Osteocyte (in vitro differentiated cells): Measurements from ENCODE around the gene OR6M1. TPM values are rescaled to one million over a fixed set of nuclear protein-coding genes. Genes with fewer than 3 reads are reported as not detected.

Source experiments
- DNase-seq: peaks from one replicate; pipeline ENCODE4 v3.0.0; 2021; ENCODE audit warnings: mixed read lengths; ENCODE audit not compliant: unreplicated experiment; ENCODE audit errors: extremely low spot score
- H3K27ac Mint-ChIP-seq: one replicate; pipeline ENCODE4 v1.8.0; 2021; ENCODE audit warnings: mild to moderate bottlenecking, mixed read lengths; ENCODE audit not compliant: unreplicated experiment
- H3K27me3 Mint-ChIP-seq: one replicate; pipeline ENCODE4 v1.8.0; 2021; ENCODE audit warnings: mixed read lengths; ENCODE audit not compliant: unreplicated experiment
- H3K36me3 Mint-ChIP-seq: one replicate; pipeline ENCODE4 v1.8.0; 2021; ENCODE audit warnings: mixed read lengths; ENCODE audit not compliant: unreplicated experiment
- H3K4me1 Mint-ChIP-seq: one replicate; pipeline ENCODE4 v1.8.0; 2021; ENCODE audit warnings: mixed read lengths; ENCODE audit not compliant: unreplicated experiment
- H3K4me3 Mint-ChIP-seq: one replicate; pipeline ENCODE4 v1.8.0; 2021; ENCODE audit warnings: mild to moderate bottlenecking, moderate library complexity, mixed read lengths; ENCODE audit not compliant: unreplicated experiment
- H3K9me3 Mint-ChIP-seq: one replicate; pipeline ENCODE4 v1.8.0; 2021; ENCODE audit warnings: mixed read lengths; ENCODE audit not compliant: unreplicated experiment
- CTCF ChIP-seq: fragments of 200-600 bp; sonication (generic); IDR thresholded peaks from 2 replicates; pipeline ENCODE4 v1.5.0; 2021; ENCODE audit warnings: antibody characterized with exemption, mild to moderate bottlenecking, moderate library complexity
- total RNA-seq: library from RNA; stranded (reverse); gene quantifications from 2 replicates; pipeline ENCODE4 v1.2.1, GENCODE V29; 2021

The OR6M1 gene
- total RNA-seq, 1 donor from 2014 or later, result not detected

DNA sequence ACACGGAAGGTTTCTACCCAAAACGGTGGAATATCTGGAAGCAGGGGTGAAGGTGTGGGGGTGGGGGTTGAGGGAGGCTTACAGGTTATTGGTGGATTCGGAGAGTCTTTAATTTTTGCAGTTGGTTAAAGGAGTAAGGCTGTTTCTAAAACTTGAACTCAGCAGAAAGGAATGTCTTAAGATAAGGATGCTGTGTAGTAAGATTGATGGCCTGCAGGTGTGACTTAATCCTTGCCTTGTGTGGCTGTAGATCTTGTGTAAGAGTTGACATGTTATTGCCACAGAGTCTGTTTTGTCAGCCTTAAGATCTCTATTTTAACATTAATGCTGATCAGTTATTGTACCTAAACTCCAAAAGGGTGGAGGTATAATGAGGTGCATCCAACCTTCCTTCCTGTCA lies 16.4 kb upstream of the OR6M1 start:
- no peak overlapping the region for H3K27ac Mint-ChIP-seq
- no peak for DNase-seq
- no peak for TF ChIP-seq CTCF

DNA sequence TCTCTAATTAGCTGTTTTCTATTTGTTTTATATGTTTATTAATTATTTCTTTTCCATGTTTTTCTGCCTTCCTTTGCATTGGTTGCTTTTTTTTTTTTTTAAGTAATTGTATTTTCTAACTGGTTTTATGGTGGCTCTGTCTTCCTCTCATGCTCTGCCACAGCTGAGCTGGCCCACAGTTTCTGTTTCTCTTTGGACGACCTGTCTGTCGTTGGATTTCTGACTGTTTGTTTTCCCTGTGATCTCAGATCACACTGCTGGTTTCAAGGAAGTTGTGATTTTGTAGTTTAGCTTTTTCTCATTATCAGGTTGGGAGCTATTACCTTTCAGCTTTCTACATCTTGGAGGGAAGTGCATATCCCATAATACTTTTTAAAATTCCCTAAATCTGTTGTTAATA lies 15.9 kb upstream of the OR6M1 start:
- Mint-ChIP-seq H3K4me1 (no peaks in the 10 kb centered on the region), H3K9me3 (no peaks in the 10 kb centered on the region), H3K36me3 (no peaks in the 10 kb centered on the region), H3K27ac (no peak overlapping the region), H3K27me3 (no peaks in the 10 kb centered on the region), H3K4me3 (no peak overlapping the region)
- DNase-seq, result no peak
- no peak for TF ChIP-seq CTCF

More for the DNA sequence above, 16.4 kb upstream of the OR6M1 start:
- Mint-ChIP-seq H3K4me3 (no peak overlapping the region), H3K27me3 (no peaks in the 10 kb centered on the region), H3K4me1 (no peaks in the 10 kb centered on the region), H3K36me3 (no peaks in the 10 kb centered on the region), H3K9me3 (no peaks in the 10 kb centered on the region)

GRCh38 chr11:123815122-123815521 lies 9.0 kb upstream of the OR6M1 start:
- H3K36me3 Mint-ChIP-seq, result no peaks in the 10 kb centered on the region
- H3K27ac Mint-ChIP-seq, result no peak overlapping the region

DNA sequence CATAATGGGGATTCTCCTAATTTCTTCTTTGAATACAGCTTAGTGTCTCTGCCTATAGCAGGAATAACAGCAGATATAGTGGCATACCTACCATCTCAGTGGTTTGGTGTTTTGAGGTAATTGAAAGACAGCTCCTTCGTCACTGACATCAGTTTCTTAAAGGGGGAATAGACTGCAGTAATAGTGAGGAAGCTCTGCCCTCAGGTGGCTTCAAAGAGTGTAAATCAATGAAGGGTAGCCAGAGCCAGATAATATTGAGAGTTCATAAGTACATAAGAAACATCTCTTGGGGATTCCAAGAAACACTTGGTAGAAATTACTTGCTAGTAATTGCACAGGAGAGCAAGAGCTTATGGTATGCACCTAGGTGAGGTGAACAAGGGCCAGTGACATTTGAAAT lies 4.4 kb downstream of the OR6M1 start:
- H3K4me3 Mint-ChIP-seq, result no peak overlapping the region
- no peaks in the 10 kb centered on the region for H3K27me3 Mint-ChIP-seq
- H3K9me3 Mint-ChIP-seq, result no peaks in the 10 kb centered on the region
- no peak for TF ChIP-seq CTCF
- no peak for DNase-seq
- no peaks in the 10 kb centered on the region for H3K4me1 Mint-ChIP-seq
- no peaks in the 10 kb centered on the region for H3K36me3 Mint-ChIP-seq
- no peak overlapping the region for H3K27ac Mint-ChIP-seq

More at GRCh38 chr11:123815122-123815521, 9.0 kb upstream of the OR6M1 start:
- H3K27me3 Mint-ChIP-seq, result no peaks in the 10 kb centered on the region
- H3K4me3 Mint-ChIP-seq, result no peak overlapping the region
- no peaks in the 10 kb centered on the region for H3K4me1 Mint-ChIP-seq
- no peak for TF ChIP-seq CTCF
- no peak for DNase-seq
- H3K9me3 Mint-ChIP-seq, result no peaks in the 10 kb centered on the region

DNA sequence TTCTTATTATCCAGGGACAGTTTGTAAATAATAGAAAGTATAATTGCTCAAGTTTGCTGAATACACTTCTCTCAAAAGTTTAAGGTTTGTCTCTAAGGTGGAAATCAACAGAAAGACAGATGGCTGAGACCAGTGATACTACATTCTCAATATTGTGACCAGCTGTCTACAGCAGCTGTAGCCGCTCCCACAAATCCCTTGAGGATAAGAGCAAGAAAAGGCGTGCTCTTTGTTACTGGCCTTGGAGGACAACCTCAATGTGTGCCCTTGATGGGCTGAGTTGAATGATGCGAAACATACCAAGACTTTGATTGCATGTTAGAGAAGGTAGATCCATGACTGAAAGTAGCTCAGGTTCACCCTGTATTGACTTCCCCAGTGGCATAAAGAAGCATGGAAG lies 6.1 kb downstream of the OR6M1 start:
- DNase-seq, result no peak
- no peak overlapping the region for H3K4me3 Mint-ChIP-seq
- H3K36me3 Mint-ChIP-seq, result no peaks in the 10 kb centered on the region
- no peaks in the 10 kb centered on the region for H3K4me1 Mint-ChIP-seq
- H3K27me3 Mint-ChIP-seq, result no peaks in the 10 kb centered on the region
- H3K27ac Mint-ChIP-seq, result no peak overlapping the region
- H3K9me3 Mint-ChIP-seq, result peaks cover under 1% of the 10 kb centered on the region
- no peak for TF ChIP-seq CTCF
